M059J (cell line): ENCODE measurements around the gene WNT11. TPM values are rescaled to one million over a fixed set of nuclear protein-coding genes. Genes with fewer than 3 reads are reported as not detected.

Source experiments
- DNase-seq: peaks from one replicate; pipeline ENCODE4 v3.0.0-alpha.2; 2012; ENCODE audit warnings: low read depth
- total RNA-seq: library from RNA; depleted of rRNA; stranded (reverse); fragments of >200 nt; shearing (Covaris generic); gene quantifications from 2 replicates; pipeline ENCODE4 v1.2.3, GENCODE V29; 2014

The WNT11 gene
- total RNA-seq, 1 experiment from 2014 or later: 3.1 TPM

DNA sequence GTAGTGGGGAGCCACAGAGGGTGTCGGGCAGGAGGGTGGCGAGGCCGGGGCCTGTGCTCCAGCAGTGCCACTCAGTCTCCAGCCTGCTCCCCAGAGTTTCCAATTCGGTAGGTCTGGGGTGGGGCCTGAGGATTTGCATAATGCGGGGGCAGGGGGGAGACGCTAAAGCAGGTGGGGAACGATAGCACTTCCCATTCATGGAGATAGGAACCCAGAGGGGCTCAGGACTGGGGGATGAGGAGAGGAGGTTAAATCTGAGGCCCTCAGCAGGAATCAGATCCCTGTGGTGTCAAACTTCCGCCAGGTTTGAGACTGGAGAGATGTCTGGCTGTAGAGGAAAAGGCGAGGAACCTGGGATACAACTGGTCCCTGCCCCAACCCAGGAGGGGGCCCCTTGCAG lies 29.8 kb downstream of the WNT11 start:
- no peak for DNase-seq

DNA sequence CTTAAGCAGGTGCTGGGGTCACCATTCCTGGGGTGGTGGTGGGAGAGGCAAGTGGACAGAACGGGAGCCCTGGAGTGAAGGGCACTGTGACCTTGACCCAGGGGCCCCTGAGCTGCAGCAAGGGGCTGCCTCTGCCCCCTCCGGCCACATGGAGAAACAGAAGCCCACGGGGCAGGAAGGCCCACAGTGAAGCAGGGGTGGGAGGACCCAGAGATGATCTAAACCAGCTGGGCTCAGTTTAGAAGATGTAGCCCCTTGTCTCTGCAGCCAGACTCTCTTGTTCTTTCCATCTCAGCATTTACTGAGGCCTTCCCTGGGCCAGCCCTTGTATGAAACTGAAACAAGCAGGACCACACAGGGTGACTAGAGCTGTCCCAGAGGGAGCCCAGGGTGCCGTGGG lies 30.5 kb downstream of the WNT11 start:
- DNase-seq: no peak

DNA sequence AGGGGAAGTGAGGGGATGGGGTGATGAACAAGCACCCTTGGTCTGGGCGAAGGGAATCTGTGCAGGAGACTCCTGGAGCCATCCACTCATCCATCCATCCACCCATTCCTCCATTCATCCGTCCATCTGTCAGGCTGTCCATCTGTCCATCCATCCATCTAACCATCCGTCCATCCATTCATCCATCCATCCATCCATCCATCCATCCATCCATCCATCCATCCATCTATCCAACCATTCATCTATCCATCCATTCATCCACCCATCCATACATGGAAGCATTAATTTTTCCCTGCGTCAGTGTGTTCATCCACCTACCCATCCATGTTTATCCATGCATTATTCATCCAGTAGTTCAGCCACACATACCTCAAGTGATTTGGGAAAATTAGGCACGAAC lies 32.0 kb downstream of the WNT11 start:
- DNase-seq: no peak

DNA sequence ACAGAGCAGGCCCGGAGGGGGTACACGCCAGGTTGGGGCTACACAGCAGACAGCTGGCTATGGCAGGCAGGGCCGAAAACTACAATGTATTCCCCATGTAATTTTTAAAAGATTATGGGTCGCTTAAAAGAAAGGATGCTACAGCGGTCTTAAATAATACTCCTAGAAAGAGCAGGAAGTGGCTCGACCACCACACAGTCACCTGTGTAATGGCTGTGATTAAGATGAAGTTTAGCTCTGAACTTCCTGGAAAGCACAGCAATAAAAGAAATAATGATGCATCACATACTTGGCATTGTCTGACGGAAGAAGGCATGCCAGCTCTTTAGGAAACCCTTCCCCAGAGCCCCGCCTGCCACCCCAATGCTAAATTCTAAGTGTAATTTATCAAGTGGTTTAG lies 32.6 kb downstream of the WNT11 start:
- DNase-seq: peak; percentile 25

DNA sequence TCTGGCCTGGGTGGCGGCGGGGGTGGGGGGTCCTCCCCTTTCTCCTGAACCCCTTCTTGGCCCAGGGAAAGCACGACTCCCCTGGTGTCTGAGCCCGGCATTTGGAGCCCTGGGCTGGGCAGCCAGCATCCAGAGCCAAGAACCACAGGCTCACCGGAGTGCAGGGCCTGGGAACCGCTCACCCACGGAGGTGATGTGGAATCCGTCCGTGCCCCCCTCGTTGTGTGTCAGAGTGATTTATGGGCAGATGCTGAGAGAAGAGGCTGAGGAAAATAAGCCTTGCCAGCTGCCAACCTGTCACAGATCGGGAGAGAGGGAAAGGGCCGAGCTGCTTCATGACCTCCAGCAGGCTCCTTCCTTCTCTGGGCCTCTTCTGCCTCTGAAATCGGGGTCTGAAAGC lies 33.7 kb downstream of the WNT11 start:
- no peak for DNase-seq

DNA sequence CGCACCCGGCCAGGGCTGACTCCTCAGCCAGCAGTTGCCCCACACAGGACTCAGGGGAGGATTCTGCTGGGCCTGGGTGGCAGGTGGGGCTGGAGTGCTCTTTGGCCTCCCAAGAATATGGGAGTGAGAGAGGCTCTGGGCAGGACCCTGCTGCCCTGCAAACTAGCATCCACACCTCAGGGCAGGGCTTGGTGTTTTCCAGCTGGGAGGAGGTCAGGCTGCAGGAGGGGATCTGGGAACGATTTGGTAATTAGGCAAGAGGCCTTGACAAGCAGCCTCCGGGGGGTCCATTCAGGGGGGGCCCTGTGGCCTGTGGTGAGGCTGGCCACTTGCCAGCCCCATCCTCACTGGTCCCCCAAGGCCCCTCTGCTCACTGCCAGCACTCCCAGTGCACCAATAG lies 35.8 kb downstream of the WNT11 start:
- no peak for DNase-seq

DNA sequence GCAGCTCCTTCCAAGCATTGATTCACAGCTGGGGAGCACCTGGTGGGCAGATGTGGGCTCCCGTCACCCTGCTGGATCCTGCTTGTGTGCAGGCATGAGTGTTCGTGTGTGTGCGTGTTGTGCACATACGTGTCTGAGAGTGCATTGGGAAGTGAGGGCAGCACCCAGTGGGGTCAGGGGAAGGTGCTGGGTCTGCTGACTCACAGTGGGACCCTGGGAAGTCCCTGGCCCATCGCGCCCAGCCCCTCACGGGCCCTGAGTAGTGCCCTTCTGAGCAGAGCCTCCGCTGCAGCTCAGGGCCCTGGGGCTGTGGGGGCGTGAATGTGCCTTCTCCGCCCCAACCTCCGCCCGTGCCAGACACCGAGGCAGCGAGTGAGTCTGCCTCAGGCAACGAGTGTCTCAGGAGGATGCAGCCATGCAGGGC lies 36.8 kb downstream of the WNT11 start:
- DNase-seq: peak; percentile 40

DNA sequence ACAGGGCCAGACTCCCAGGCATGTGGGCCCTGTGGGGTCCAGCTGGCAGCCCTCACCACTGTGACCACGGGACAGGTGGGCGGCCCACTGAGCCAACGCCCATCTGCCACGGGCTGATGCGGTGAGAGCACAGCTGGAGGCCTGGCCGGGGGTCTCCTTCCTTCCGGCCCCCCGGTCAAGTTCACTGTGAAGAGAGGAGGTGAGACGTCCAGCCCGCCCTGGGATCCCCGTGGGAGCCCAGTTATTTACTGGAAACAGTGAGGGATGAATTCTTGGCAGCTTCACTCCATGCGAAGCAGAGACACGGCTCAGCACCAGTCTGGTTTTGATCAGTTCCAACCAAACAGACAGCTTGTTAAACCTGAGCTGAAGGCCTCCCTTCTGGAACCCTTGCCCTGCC lies 38.7 kb downstream of the WNT11 start:
- no peak for DNase-seq

DNA sequence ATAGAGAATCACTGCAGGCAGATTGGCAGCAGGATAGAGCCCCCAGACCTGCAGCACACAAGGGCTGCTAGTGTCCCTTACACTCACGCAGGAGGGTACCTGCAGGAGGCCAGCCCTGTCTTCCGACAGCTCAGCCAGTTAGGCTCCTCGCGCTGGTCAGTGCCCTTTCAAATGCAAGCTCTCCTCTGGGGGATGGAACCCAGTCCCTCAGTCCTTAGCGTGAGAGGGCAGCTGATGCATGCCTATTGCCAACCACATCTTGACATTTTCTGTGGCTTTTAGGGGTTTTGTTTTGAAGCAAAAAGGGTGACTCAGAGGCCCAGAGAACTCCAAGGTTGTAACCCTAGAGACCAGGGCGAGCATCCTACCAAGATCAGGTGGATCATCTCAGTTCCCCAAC lies 40.0 kb downstream of the WNT11 start:
- peak; percentile 88 for DNase-seq

DNA sequence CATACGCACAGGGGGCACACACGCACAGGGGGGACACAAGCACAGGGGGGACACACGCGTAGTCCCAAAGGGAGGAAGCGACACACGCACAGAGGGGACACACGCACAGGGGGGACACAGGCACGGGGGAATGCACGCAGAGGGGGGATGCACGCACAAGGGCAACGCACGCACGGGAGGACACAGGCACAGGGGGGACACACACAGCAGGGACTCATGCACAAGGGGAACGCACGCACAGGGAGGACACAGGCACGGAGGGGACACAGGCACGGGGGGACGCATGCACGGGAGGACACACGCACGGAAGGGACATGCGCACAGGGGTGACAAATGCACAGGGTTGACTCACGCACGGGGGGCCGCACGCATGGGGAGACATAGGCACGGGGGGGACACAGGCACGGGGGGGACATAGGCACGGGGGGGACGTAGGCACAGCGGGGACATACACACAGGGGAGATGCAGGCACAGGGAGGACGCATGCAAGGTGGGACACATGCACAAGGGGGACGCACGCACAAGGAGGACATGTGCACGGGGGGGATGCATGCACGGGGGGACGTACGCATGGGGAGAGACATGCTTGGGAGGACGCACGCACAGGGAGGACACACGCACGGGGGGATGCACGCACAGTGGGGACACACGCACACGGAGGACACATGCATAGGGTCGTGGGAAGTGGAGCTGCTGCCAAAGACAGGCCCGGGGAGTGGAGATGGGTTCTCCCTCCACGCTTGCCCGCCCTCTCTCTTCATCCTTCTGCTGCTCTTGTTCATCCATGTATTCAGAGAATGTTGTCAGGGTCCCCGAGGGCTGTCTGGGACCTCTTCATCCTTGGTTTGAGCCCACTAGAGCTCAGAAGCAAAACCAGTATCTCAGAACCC lies 41.2 kb downstream of the WNT11 start:
- no peak for DNase-seq

DNA sequence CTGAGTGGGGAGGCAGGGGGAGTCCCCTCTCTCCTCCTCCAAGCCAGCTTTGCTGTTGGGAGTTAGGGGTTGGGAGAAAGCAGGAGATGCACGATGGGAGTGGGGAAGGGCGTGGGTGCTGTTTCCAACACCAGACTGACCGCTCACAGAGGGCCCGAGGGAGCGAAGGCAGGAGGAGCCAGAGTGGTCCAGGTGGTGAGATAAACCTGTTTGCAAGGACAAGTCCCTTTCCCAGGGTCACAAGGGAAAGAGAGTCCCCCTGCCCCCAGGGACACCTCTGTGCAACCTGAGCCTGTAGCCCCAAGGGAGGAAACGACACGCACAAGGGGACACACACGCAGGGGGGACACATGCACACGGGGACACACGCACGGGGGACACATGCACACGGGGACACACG lies 42.2 kb downstream of the WNT11 start:
- no peak for DNase-seq

DNA sequence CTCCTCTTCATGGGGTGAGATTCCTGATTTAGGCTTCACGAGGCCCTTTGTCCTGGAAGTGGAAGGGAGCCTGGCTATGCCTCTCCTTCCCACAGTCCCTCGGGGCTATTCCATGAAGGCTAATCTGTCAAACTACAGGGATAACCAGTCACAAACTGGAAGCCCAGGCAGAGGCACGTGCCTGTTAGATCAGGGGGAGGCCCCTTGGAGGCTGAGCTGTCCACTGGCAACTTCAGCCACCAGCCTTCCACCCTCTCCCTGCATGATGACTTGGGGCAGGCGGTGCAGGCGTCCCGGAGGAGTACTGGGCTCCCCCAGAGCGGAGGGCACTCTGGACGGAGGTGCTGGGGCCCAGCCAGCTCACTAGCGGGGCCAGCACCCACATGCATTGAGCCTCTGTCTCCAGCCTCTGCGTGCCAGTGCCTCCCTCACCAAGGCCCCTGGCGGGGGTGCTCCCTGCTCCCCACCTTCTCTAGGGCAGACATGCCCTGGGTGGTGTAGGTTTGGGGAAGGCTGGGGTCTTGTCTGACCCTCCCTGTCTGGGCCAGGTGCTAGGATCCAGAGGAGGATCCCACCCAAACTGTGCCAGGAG lies 42.9 kb downstream of the WNT11 start:
- DNase-seq: no peak

DNA sequence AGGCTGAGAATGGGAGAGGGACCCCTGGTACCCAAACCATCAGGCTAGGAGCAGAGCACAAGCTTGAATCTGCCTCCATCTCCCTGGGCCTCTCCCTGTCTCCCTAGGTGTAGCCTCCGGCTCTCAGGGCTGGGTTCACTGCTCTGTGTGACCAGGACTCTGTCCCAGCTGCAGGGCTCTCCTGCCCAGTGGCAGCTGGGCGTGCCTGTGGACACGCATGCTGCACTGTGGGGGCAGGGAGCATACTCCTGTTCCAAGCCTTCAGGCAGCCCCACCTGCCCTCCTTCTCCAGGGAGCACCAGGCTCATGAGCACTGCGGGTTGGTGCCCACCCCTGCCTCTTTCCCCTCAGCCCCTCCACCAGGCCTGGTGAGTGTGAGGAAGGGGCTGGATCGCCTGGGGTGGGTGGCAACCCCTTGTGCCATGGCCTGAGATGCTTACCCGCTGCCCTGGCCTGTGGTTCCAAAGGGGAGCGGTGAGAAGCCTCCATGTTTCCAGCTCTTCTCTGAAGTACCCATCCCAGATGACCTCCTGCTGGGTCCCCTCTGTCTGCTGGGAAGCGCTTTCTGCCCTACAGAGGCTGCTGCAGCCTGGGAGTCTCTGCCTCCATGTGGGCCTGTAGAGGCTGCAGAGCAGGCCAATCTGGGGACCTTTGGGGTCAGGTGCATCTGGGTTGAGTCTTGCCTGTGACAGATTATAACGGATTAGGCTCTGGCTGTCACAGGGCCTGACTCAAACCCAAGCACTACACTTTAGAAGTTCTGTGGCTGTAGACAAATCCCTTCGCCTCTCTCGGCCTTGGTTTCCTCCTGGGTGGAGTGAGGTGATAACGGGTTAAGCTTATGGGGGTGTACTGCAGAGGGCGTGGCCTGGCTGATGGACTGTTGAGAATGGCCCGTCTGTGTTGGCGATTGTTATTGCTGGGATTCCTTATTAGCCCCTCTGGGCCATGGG lies 43.7 kb downstream of the WNT11 start:
- DNase-seq: no peak

DNA sequence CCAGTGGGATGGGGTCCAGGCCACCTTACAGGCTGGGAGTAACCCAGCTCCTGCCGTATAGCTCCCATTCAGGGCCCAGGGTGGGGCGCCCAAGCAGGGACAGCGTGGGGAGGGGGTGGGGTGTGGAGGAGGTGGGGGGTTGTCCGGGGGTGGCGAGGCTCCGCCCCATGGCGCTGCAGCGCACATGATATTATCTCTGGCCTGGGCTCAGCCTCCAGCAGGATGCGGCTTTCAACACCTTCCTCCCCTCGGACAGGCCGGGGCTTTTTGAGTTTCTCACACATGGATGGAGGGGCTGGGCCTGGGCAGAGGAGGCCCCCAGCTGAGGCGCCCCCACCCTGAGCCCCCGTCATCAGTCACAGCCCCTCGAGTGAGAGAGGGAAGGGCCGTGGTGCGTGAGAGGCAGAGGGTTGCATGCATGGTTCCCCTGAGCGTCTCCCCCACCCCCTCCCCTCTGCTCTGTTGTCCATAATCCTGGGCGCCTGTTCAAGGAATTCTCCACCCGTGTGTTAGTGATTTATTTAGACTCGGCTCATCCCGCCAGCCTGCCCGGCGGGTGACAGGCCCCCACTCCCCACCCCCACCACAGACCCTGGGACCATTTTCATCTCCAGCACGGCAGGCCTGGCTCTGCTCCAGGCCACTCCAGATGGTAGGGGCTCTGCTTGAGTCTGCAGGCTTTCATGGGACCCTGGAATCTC lies 44.9 kb downstream of the WNT11 start:
- DNase-seq: no peak

DNA sequence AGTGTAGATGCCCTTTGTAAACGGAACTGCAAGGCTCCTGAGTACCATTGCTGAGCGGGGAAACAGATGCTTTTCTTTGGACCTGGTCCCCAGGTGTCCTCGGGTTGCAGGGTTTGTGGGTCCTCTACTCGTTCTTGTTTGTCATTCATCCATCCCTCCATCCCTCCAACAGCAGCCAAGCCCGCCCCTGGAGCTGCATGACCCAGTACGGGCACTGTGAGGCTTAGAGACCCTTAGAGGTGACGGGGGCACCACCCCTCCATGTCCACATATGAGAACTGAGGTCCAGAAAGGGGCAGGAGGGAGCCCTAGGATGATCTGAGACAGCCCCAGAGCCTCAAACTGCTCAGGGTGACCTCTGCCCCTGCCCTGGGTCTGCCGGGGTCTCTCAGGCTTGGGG lies 45.4 kb downstream of the WNT11 start:
- no peak for DNase-seq

DNA sequence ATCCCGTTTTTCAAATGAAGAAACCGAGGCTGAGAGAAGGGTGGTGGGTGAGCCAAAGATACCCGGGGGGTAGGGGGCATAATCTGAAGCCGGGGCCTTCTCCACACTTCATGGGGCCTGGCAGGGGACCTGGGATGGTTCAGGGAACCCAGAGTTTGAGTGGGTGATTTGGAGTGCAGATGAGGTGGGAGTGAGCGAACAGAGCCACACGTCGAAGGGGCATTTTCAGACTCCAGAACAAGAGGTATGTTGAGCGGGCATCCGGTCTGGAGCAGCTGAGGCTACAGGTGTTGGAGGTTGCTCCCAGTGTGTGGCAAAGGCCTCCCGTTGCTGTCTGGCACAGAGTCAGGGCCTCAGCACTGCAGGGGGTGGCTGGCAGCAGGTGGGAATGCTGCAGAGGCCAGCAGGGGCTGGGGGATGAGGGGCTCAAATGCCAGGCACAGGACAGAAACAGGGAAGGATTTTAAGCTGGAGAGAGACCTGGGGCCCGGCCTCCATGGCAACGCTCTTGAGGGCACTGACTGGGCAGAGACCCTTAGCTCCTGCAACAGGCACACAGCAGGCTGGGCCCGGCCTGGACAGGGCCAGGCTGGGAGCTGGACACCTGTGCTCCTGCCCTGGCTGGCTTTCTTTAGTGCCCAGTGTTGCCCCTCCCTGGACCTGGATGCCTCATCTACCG lies 46.2 kb downstream of the WNT11 start:
- no peak for DNase-seq

DNA sequence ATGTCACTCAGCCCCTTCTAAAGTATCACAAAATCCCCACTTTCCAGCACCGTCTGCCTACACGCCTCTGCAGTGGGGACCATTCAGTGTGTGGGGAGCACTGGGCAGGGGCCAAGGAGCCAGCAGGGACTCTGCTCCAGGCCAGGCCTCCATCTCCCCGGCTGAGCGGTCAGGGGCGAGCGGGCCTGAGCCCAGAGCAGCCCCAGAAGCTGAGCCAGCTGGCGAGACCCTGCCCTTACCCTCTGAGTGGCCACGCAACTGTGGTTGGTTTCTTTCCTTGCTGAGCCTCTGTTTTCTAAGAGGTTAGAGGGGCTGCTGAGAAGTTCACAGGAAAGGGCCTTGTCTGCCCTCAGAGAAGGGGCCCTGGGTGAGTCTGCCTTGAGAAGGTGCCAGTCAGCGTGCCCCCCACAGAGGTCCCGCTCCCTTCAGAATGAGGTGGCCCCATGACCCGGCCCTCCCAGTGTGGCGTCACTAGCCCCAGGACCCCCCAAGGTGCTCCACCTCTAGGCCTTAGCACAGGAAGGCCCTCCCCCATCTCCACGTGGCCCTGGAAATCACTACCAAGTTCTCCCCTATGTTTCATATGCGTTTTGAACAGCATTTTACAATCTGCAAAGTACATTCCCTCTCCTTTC lies 46.9 kb downstream of the WNT11 start:
- DNase-seq: no peak

DNA sequence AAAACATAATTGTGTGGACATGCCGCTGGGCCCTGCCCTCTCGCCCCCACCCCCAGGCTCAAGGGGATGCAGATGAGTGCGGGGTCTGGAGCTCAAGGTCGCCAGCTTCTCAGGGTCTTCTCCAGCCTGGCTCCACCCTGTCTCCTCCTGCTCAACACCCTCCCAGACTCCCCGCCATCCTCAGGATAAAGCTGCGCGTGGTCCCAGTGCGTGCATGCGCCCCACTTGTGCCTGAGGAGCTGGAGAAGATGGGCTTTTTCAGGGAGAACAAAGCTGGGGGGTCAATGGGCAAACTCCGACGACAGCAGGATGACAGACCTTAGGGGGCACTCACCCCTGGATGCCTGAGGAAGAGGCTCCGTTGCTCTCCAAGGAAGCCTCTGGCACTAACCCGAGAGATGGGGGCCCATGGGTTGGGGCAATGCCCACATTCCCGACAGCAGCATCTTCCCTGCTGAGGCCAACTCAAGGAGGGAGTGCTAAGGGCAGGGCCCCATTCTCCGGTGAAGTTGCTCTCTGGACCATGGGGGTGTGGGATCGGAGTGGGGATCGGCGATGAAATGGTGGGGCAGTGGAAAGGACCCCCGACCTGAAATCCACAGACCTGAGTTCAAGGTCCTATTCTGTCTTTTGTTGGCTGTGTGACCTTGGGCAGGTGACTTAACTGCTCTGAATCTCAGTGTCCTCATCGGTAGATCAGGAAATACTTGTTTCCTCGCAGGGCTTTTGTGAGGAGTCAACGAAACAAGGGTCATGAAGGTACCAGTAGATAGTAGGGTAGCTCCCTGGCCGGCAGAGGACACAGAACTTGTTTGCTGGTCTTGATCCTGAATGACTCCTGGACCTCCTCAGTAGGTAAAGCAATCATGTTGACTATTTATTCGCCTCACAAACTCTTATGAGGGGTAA lies 47.7 kb downstream of the WNT11 start:
- DNase-seq: no peak

DNA sequence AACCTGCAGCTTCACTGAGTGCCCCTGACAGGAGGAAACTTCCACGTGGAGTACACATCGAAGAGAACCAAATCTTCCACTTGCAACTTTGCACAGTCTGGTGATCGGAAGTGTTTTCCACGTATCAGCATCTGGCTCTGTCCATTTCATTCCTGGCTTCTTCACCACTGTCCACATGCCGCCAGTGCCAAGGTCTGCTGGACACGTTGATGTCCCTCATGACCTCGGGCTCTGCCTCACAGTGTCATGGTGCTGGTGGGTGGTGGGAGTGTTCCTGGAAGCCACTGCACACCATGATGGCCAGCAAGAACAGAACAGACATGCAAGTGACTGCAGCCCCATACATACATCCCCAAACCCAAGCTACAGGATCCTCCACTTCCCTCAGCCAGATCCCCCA lies 48.4 kb downstream of the WNT11 start:
- no peak for DNase-seq
